Muscle of leg (tissue), 11 donors: ENCODE data around the gene SMTNL2. TPM values are rescaled to one million over a fixed set of nuclear protein-coding genes. Genes with fewer than 3 reads are reported as not detected.
A peak's percentile ranks its signal among the peaks of the same experiment; 100 is the strongest.
"Not testable (repeated sequence)": the region's sequence is repeated elsewhere in the genome, so short reads cannot be mapped to it uniquely, and the experiment has no call there.

Experiments used
- DNase-seq: peaks from one replicate; pipeline ENCODE4 v3.0.0; 2013
- H3K27ac ChIP-seq: one replicate; pipeline ENCODE4 v1.5.1; 2013; ENCODE audit warnings: mild to moderate bottlenecking, low read length, control low read depth
- H3K27me3 ChIP-seq: one replicate; pipeline ENCODE4 v1.6.1; 2013; ENCODE audit warnings: low read length; ENCODE audit not compliant: control insufficient read depth, insufficient read depth
- H3K36me3 ChIP-seq: one replicate; pipeline ENCODE4 v1.6.1; 2013; ENCODE audit warnings: low read length; ENCODE audit not compliant: control insufficient read depth, insufficient read depth
- H3K4me1 ChIP-seq: one replicate; pipeline ENCODE4 v1.6.1; 2013; ENCODE audit warnings: low read length; ENCODE audit not compliant: control insufficient read depth, insufficient read depth
- H3K4me3 ChIP-seq: one replicate; pipeline ENCODE4 v1.5.1; 2013; ENCODE audit warnings: low read length, control low read depth
- H3K9me3 ChIP-seq: replicated peaks from 2 replicates; pipeline ENCODE4 v1.6.1; 2013; ENCODE audit warnings: low read depth, low read length; ENCODE audit not compliant: control insufficient read depth
- WGBS: methylation state at CpG from one replicate; pipeline ENCODE4 v1.1.5; 2013; ENCODE audit warnings: missing lambda C conversion rate; ENCODE audit not compliant: insufficient coverage; 5-methylcytosine and 5-hydroxymethylcytosine counted together
- polyA plus RNA-seq, 8 donors: library from polyadenylated mRNA; unstranded; fragments of 120-200 nt; gene quantifications; one replicate each; pipeline versions ENCODE4 v1.2.1 to v1.2.3, GENCODE V29; 2013; ENCODE audit warnings: inconsistent platforms in 1 of 8, low replicate concordance in 1 of 8; ENCODE audit not compliant: insufficient read length in 8 of 8, insufficient read depth in 1 of 8
- total RNA-seq: library from RNA; stranded (reverse); fragments of 120-200 nt; gene quantifications from one replicate; pipeline ENCODE4 v1.2.4, GENCODE V29; 2013

SMTNL2 gene
- total and polyA plus RNA-seq, 9 donors: 67.9 to 157 (median 111) TPM

- Histone ChIP-seq H3K36me3 (no peaks in the 10 kb centered on the region), H3K27ac (peak overlapping the region; percentile 89), H3K4me1 (peaks cover 45% of the 10 kb centered on the region), H3K4me3 (peak overlapping the region; percentile 56), H3K9me3 (no peaks in the 10 kb centered on the region), H3K27me3 (peaks cover 38% of the 10 kb centered on the region)
- peak; percentile 69 for DNase-seq
- 39% methylated on average over 5 of the region's 12 CpGs for WGBS
Observed at GRCh38 chr17:4583782-4584100, 588 bp upstream of the SMTNL2 start.

- peaks cover 48% of the 10 kb centered on the region for H3K4me1 ChIP-seq
- peak overlapping the region; percentile 49 for H3K4me3 ChIP-seq
- no peaks in the 10 kb centered on the region for H3K36me3 ChIP-seq
- H3K9me3 ChIP-seq: no peaks in the 10 kb centered on the region
- peaks cover 38% of the 10 kb centered on the region for H3K27me3 ChIP-seq
- DNase-seq: no peak
- WGBS: 8% methylated on average over 47 of the region's 57 CpGs
- peak overlapping the region; percentile 91 for H3K27ac ChIP-seq
Observed at GRCh38 chr17:4584917-4585637, 748 bp downstream of the SMTNL2 start.

GRCh38 chr17:4585638-4585994 is 1.3 kb downstream of the SMTNL2 start:
- H3K36me3 ChIP-seq: no peaks in the 10 kb centered on the region
- H3K27ac ChIP-seq: peak overlapping the region; percentile 91
- H3K27me3 ChIP-seq: peaks cover 40% of the 10 kb centered on the region
- H3K4me1 ChIP-seq: peaks cover 53% of the 10 kb centered on the region
- H3K4me3 ChIP-seq: peak overlapping the region; percentile 49
- H3K9me3 ChIP-seq: no peaks in the 10 kb centered on the region
- 66% methylated on average over 7 of the region's 7 CpGs for WGBS
- no peak for DNase-seq

GRCh38 chr17:4586043-4586442 is 1.7 kb downstream of the SMTNL2 start:
- peaks cover 57% of the 10 kb centered on the region for H3K4me1 ChIP-seq
- peak overlapping the region; percentile 91 for H3K27ac ChIP-seq
- H3K27me3 ChIP-seq: peaks cover 42% of the 10 kb centered on the region
- DNase-seq: no peak
- no peaks in the 10 kb centered on the region for H3K9me3 ChIP-seq
- H3K4me3 ChIP-seq: peak overlapping the region; percentile 49
- no peaks in the 10 kb centered on the region for H3K36me3 ChIP-seq
- 79% methylated on average over 6 of the region's 9 CpGs for WGBS

- Histone ChIP-seq H3K4me1 (peaks cover 64% of the 10 kb centered on the region), H3K4me3 (no peak overlapping the region), H3K9me3 (no peaks in the 10 kb centered on the region), H3K36me3 (no peaks in the 10 kb centered on the region), H3K27ac (peak overlapping the region; percentile 91), H3K27me3 (peaks cover 38% of the 10 kb centered on the region)
- DNase-seq: no peak
- WGBS: 90% methylated on average over 6 of the region's 7 CpGs
Observed at GRCh38 chr17:4587195-4587594, 2.9 kb downstream of the SMTNL2 start.

GRCh38 chr17:4587803-4588202 is 3.5 kb downstream of the SMTNL2 start:
- H3K9me3 ChIP-seq: no peaks in the 10 kb centered on the region
- DNase-seq: no peak
- H3K36me3 ChIP-seq: no peaks in the 10 kb centered on the region
- H3K4me3 ChIP-seq: no peak overlapping the region
- peaks cover 65% of the 10 kb centered on the region for H3K4me1 ChIP-seq
- H3K27ac ChIP-seq: peak overlapping the region; percentile 91
- 43% methylated on average over 3 of the region's 9 CpGs for WGBS
- H3K27me3 ChIP-seq: peaks cover 32% of the 10 kb centered on the region

- no peaks in the 10 kb centered on the region for H3K9me3 ChIP-seq
- no peaks in the 10 kb centered on the region for H3K36me3 ChIP-seq
- no peak overlapping the region for H3K27ac ChIP-seq
- H3K4me1 ChIP-seq: peaks cover 63% of the 10 kb centered on the region
- 48% methylated on average over 3 of the region's 11 CpGs for WGBS
- H3K27me3 ChIP-seq: peaks cover 26% of the 10 kb centered on the region
- H3K4me3 ChIP-seq: no peak overlapping the region
- DNase-seq: no peak
Observed at GRCh38 chr17:4588391-4588790, 4.1 kb downstream of the SMTNL2 start.

- Histone ChIP-seq H3K36me3 (no peaks in the 10 kb centered on the region), H3K4me1 (peaks cover 56% of the 10 kb centered on the region), H3K4me3 (no peak overlapping the region), H3K27ac (no peak overlapping the region), H3K27me3 (peaks cover 20% of the 10 kb centered on the region), H3K9me3 (no peaks in the 10 kb centered on the region)
- DNase-seq: no peak
- 70% methylated on average over 12 of the region's 22 CpGs for WGBS
Observed at GRCh38 chr17:4588898-4589625, 4.7 kb downstream of the SMTNL2 start.

GRCh38 chr17:4590042-4590441 is 5.7 kb downstream of the SMTNL2 start:
- H3K36me3 ChIP-seq, H3K4me3 ChIP-seq, DNase-seq, H3K9me3 ChIP-seq, H3K27ac ChIP-seq: not testable (repeated sequence)
- Histone ChIP-seq H3K27me3 (peaks cover 16% of the 10 kb centered on the region), H3K4me1 (peaks cover 56% of the 10 kb centered on the region)
- WGBS: 52% methylated on average over 10 of the region's 11 CpGs

GRCh38 chr17:4590981-4591453 is 6.7 kb downstream of the SMTNL2 start:
- no peaks in the 10 kb centered on the region for H3K9me3 ChIP-seq
- H3K4me3 ChIP-seq: no peak overlapping the region
- no peak for DNase-seq
- H3K27ac ChIP-seq: peak overlapping the region; percentile 35
- peaks cover 3% of the 10 kb centered on the region for H3K36me3 ChIP-seq
- H3K27me3 ChIP-seq: peaks cover 7% of the 10 kb centered on the region
- H3K4me1 ChIP-seq: peaks cover 59% of the 10 kb centered on the region
- 58% methylated on average over 10 of the region's 10 CpGs for WGBS
